Measurements from ENCODE around the gene TMEM132D. TPM values are rescaled to one million over a fixed set of nuclear protein-coding genes. Genes with fewer than 3 reads are reported as not detected.

The TMEM132D gene
- total and polyA plus RNA-seq, 2 experiments from 2014 or later = 2.0 to 2.4 TPM

DNA sequence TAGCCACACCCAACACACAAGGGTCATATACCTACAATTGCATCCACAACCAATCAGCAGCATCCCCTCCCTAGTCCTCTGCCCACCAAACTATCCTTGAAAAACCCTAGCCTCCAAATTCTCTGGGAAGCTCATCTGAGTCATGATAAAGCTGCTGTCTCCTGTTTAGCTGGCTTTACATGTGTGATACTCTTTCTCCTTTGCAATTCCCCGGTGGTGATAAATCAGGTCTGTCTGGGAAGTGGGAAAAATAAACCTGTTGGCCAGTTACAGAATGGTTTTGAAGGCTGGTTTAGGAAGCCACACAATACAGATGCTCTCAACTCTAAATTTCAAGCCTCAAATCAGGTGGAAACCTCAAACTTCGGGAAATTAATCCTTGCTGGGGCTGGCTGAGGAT lies 41.9 kb downstream of the TMEM132D start:
- no peak overlapping the region for H3K4me3 ChIP-seq
- no peaks in the 10 kb centered on the region for H3K9me3 ChIP-seq (ENCODE audit: low read depth)
- TF ChIP-seq, protein P1, sequence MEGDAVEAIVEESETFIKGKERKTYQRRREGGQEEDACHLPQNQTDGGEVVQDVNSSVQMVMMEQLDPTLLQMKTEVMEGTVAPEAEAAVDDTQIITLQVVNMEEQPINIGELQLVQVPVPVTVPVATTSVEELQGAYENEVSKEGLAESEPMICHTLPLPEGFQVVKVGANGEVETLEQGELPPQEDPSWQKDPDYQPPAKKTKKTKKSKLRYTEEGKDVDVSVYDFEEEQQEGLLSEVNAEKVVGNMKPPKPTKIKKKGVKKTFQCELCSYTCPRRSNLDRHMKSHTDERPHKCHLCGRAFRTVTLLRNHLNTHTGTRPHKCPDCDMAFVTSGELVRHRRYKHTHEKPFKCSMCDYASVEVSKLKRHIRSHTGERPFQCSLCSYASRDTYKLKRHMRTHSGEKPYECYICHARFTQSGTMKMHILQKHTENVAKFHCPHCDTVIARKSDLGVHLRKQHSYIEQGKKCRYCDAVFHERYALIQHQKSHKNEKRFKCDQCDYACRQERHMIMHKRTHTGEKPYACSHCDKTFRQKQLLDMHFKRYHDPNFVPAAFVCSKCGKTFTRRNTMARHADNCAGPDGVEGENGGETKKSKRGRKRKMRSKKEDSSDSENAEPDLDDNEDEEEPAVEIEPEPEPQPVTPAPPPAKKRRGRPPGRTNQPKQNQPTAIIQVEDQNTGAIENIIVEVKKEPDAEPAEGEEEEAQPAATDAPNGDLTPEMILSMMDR (IDR thresholded peaks at IDR 0.05; ENCODE audit: poor library complexity) = no peak
- TF ChIP-seq EZH2 (IDR thresholded peaks at IDR 0.05; ENCODE audit: borderline replicate concordance) = no peak
- no peak for TF ChIP-seq EZH2phosphoT487 (IDR thresholded peaks at IDR 0.05; ENCODE audit: low read depth, severe bottlenecking, unreplicated experiment)
- H3K4me1 ChIP-seq (ENCODE audit: insufficient read depth) = no peaks in the 10 kb centered on the region
- H3K9me2 ChIP-seq (replicated peaks; ENCODE audit: insufficient read depth) = no peaks in the 10 kb centered on the region
- no peaks in the 10 kb centered on the region for H4K20me1 ChIP-seq (ENCODE audit: insufficient read depth, poor library complexity, severe bottlenecking)
- no peak overlapping the region for H3K27ac ChIP-seq
- no peak overlapping the region for H3K4me2 ChIP-seq
- WGBS (ENCODE audit: low lambda C conversion rate, missing lambda C conversion rate) = 71% methylated on average over 2 of the region's 2 CpGs
- DNase-seq (ENCODE audit: low spot score) = no peak
- no peak overlapping the region for H2AFZ ChIP-seq
- no peaks in the 10 kb centered on the region for H3K36me3 ChIP-seq (replicated peaks; ENCODE audit: insufficient read depth, low read depth)
- H3K79me2 ChIP-seq = no peaks in the 10 kb centered on the region
- no peaks in the 10 kb centered on the region for H3K27me3 ChIP-seq

DNA sequence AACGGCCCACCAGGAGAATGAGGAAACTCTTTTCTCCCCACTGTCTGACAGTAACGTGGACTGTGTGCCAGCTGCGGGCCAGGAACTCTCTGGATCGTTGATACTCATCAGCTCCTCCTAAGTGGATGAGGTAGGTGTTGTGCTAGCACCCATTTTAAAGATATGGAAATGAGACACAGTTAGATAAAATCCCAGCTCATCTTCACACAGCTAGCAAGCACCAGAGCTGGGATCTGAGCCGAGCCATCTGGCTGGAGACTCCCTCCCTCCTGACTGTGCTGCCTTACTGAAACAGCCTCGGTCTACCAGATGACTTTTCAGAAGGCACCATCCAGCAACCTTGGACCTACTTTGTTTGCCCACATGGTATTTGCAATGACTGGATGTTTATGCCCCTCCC lies 49.2 kb downstream of the TMEM132D start:
- Histone ChIP-seq H4K20me1 (ENCODE audit: insufficient read depth, poor library complexity, severe bottlenecking) (no peaks in the 10 kb centered on the region), H3K9me3 (ENCODE audit: low read depth) (no peaks in the 10 kb centered on the region), H2AFZ (no peak overlapping the region), H3K36me3 (replicated peaks; ENCODE audit: insufficient read depth, low read depth) (no peaks in the 10 kb centered on the region), H3K27me3 (no peaks in the 10 kb centered on the region), H3K9me2 (replicated peaks; ENCODE audit: insufficient read depth) (no peaks in the 10 kb centered on the region), H3K27ac (no peak overlapping the region), H3K79me2 (no peaks in the 10 kb centered on the region), H3K4me3 (no peak overlapping the region), H3K4me2 (no peak overlapping the region), H3K4me1 (ENCODE audit: insufficient read depth) (no peaks in the 10 kb centered on the region)
- WGBS (ENCODE audit: low lambda C conversion rate, missing lambda C conversion rate) = 80% methylated on average over 6 of the region's 6 CpGs
- no peak for TF ChIP-seq EZH2 (IDR thresholded peaks at IDR 0.05; ENCODE audit: borderline replicate concordance)
- TF ChIP-seq EZH2phosphoT487 (IDR thresholded peaks at IDR 0.05; ENCODE audit: low read depth, severe bottlenecking, unreplicated experiment) = no peak
- TF ChIP-seq, protein P1 (IDR thresholded peaks at IDR 0.05; ENCODE audit: poor library complexity) = no peak
- no peak for DNase-seq (ENCODE audit: low spot score)

DNA sequence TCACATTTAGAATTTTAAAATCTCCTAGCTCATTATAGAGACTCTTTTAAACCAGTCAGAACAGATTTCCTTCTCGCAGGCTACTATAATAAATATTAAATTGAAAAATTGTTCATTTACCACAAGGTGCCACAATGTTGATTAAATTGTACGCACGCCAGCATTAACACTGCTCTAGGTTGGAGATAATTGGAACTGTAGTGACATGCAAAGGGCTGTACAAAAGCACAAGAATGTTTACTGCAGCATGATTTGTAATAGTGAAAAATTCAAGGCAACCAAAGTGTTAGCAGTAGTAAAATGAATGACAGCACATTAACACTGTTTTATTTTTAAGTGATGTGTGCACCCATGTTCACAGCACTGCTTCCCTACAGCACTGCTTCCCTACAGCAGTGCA lies 52.5 kb downstream of the TMEM132D start:
- Histone ChIP-seq H3K9me2 (replicated peaks; ENCODE audit: insufficient read depth) (no peaks in the 10 kb centered on the region), H4K20me1 (ENCODE audit: insufficient read depth, poor library complexity, severe bottlenecking) (no peaks in the 10 kb centered on the region), H3K36me3 (replicated peaks; ENCODE audit: insufficient read depth, low read depth) (no peaks in the 10 kb centered on the region), H3K4me1 (ENCODE audit: insufficient read depth) (no peaks in the 10 kb centered on the region), H3K27me3 (no peaks in the 10 kb centered on the region), H3K4me3 (no peak overlapping the region), H3K9me3 (ENCODE audit: low read depth) (no peaks in the 10 kb centered on the region), H3K27ac (no peak overlapping the region), H3K4me2 (no peak overlapping the region), H2AFZ (no peak overlapping the region), H3K79me2 (no peaks in the 10 kb centered on the region)
- 93% methylated on average over 3 of the region's 3 CpGs for WGBS (ENCODE audit: low lambda C conversion rate, missing lambda C conversion rate)
- TF ChIP-seq, protein P1 (IDR thresholded peaks at IDR 0.05; ENCODE audit: poor library complexity) = no peak
- TF ChIP-seq EZH2phosphoT487 (IDR thresholded peaks at IDR 0.05; ENCODE audit: low read depth, severe bottlenecking, unreplicated experiment) = no peak
- TF ChIP-seq EZH2 (IDR thresholded peaks at IDR 0.05; ENCODE audit: borderline replicate concordance) = no peak
- DNase-seq (ENCODE audit: low spot score) = no peak

DNA sequence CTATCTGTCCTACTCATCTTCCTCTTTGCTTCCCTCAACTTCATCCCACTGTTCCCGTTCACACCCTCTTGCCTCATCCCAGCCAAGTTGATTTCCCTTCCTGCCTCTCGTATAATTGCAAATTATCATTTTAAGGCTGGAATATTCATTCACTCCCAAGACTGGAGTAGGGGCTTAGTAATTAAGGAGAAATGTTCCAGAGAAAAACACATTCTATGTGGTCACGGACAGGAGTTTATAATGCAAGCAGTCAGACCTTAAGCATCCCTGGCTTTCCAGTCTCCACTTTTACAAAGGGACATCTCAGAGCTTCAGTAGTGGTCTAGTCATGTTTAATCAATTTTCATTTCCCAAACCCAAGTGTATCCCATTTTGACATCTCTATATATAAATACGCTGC lies 54.9 kb downstream of the TMEM132D start:
- Histone ChIP-seq H3K4me1 (ENCODE audit: insufficient read depth) (no peaks in the 10 kb centered on the region), H3K4me3 (no peak overlapping the region), H3K9me2 (replicated peaks; ENCODE audit: insufficient read depth) (no peaks in the 10 kb centered on the region), H3K79me2 (no peaks in the 10 kb centered on the region), H4K20me1 (ENCODE audit: insufficient read depth, poor library complexity, severe bottlenecking) (no peaks in the 10 kb centered on the region), H3K4me2 (no peak overlapping the region), H3K27me3 (no peaks in the 10 kb centered on the region), H3K27ac (no peak overlapping the region), H3K36me3 (replicated peaks; ENCODE audit: insufficient read depth, low read depth) (no peaks in the 10 kb centered on the region), H2AFZ (no peak overlapping the region), H3K9me3 (ENCODE audit: low read depth) (no peaks in the 10 kb centered on the region)
- no peak for TF ChIP-seq EZH2phosphoT487 (IDR thresholded peaks at IDR 0.05; ENCODE audit: low read depth, severe bottlenecking, unreplicated experiment)
- TF ChIP-seq, protein P1 (IDR thresholded peaks at IDR 0.05; ENCODE audit: poor library complexity) = no peak
- DNase-seq (ENCODE audit: low spot score) = no peak
- WGBS (ENCODE audit: low lambda C conversion rate, missing lambda C conversion rate) = 93% methylated on average over 4 of the region's 4 CpGs
